Inflammatory macrophage (primary cell): Measurements from ENCODE around the gene SCYL2.

Experiments used
- DNase-seq, 2 donors: peaks; one replicate each; pipeline ENCODE4 v3.0.0-alpha.2; 2020 to 2022

Gene SCYL2

DNA sequence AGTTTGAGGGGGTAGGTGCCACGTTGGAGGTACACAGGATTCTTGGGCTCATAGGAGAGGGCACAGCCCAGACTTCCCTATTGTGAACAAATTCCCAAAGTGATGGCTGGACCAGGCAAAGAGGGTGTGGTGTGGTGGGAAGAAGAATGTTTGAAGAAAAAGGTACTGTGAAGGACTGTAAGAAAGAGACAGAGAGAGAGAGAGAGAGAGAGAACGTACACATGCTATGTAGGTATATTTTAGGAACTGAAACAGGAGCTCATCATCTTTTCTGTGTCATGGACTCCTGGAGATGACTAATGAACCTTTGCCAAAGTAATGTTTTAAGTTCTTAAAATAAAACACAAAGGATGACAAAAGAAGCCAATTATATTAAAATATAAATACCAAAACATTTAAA lies 114.4 kb downstream of the SCYL2 start:
- no peak for DNase-seq

DNA sequence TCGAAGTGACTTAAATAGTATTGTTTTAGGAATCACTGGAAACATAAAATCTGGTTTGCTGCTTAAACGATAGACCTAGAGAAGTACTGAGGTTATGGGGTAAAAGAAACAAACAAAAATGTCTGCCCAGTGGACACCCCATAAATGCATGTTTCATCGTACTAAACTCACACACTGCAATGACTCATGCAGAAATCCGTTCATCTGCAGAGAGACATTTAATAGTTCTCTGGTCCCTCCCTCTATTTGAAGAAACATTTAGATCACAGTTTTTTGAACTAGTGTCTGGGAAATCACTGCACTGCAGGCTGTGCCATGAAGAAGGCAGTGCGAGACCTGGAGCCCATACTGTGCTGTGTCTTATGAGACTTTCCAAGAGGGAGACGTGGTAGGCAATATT lies 115.4 kb downstream of the SCYL2 start:
- DNase-seq: no peak

DNA sequence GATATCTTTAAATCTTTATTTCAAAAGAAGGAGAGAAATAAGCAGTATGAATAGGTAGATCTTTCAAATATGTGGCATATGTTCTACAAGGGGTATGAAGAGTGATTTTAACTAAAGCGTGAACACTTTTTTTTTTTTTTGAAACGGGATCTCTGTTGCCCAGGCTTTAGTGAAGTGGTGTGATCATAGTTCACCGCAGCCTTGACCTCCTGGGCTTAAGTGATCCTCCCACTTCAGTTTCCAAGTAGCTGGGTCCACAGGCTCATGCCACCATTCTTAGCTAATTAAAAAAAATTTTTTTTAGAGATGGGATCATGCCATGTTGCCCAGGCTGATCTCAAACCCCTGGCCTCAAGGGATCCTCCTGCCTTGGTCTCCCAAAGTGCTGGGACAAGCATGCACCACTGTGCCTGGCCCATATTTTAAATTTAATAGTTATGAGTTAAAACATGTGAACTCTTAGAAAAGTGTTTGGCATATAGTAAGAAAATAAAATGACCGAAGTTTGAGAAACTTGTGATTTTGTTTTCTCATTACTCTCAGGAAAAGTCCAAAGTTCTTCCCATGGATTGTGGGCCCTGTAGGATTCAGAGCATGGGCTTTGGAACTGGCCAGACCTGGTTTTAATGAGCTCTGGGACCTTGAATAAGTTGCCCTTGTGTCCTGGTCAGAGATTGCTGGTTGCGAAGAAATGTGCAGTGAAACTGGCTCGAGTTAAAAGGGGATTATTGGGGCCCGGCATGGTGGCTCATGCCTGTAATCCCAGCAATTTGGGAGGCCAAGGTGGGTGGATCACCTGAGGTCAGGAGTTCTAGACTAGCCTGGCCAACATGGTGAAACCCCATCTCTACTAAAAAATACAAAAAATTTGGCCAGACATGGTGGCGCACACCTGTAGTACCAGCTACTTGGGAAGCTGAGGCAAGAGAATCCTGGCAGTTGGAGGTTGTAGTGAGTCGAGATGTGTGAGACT lies 116.9 kb downstream of the SCYL2 start:
- DNase-seq: no peak

DNA sequence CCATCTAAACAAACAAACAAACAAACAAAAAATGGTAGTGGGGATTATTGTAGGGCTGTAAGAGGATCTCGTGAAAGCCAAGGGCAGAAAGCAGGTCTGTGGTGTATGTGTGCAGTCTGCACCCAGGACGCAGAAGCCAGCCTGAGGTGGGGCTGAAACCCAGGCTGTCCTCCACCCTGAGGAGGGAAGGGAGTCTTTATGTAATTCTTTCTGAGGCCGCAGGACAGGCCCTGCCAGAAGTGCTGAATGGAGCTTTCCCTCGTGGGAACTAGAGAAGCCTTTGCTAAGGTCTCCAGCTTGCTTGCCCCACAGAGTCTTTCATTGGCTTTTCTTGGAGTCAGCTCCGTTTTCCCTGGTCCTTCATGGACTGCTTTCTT lies 117.6 kb downstream of the SCYL2 start:
- no peak for DNase-seq

DNA sequence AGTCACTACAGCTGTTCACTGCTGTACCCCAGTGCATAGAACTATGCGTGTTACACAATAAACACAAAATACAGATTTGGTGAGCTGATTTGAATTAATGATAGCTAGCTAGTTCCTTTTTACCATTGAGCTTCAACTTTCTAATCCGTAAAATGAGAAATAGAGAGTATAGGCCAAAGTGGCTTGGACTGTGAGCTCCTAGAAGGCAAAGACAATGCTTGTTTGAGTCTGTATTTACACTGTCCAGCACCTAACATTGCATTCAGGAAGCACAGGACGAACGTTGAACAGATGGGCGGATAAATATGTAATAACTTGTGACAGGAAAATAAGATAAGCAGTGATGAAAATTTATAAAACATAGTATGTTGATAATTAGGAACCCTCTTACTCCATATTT lies 121.4 kb downstream of the SCYL2 start:
- no peak for DNase-seq
